ENCODE data around the gene R3HDM4. TPM values are rescaled to one million over a fixed set of nuclear protein-coding genes. Genes with fewer than 3 reads are reported as not detected.
"Not testable (repeated sequence)": the region's sequence is repeated elsewhere in the genome, so short reads cannot be mapped to it uniquely, and the experiment has no call there.

R3HDM4 gene
- total and polyA plus RNA-seq, 11 donors = 17.1 to 47.1 (median 24.2) TPM

- ATAC-seq = no peak
- intact Hi-C loops (cut with DNase I) = no loop called here
- TF ChIP-seq POLR2A (IDR thresholded peaks at IDR 0.05) (no peak), CTCF (IDR thresholded peaks at IDR 0.05) (no peak)
Observed at GRCh38 chr19:881385-882071, 31.5 kb downstream of the R3HDM4 start.

GRCh38 chr19:879711-880438 lies 33.1 kb downstream of the R3HDM4 start:
- Histone ChIP-seq H3K36me3 (peaks cover 0 to 75% (median 66%) of the 10 kb centered on the region in 9 donors), H3K4me3 (no peak overlapping the region), H3K27ac (no peak overlapping the region), H3K27me3 (no peaks in the 10 kb centered on the region), H3K4me1 (no peaks in the 10 kb centered on the region), H3K9me3 (no peaks in the 10 kb centered on the region)
- intact Hi-C loops (cut with DNase I) = loop anchor here in 1 of 10 donors (5.0 kb wide), 1 partner anchor 37 kb away; the partner anchor contains the start of gene KISS1R
- DNase-seq = no peak
- TF ChIP-seq POLR2A (IDR thresholded peaks at IDR 0.05) = no peak
- TF ChIP-seq CTCF (IDR thresholded peaks at IDR 0.05) = no peak
- WGBS, 4 donors = 89 to 91% (median 90%) methylated on average over 11 to 37 of the region's 37 CpGs
- ATAC-seq = no peak

More at GRCh38 chr19:881385-882071, 31.5 kb downstream of the R3HDM4 start:
- Histone ChIP-seq H3K9me3 (no peaks in the 10 kb centered on the region), H3K4me3 (no peak overlapping the region), H3K4me1 (no peaks in the 10 kb centered on the region), H3K36me3 (peaks cover 3 to 75% (median 66%) of the 10 kb centered on the region in 9 donors), H3K27me3 (no peaks in the 10 kb centered on the region), H3K27ac (no peak overlapping the region)
- DNase-seq = no peak
- 98% methylated on average over 22 to 34 of the region's 34 CpGs for WGBS, 4 donors

GRCh38 chr19:878751-879561 lies 34.1 kb downstream of the R3HDM4 start:
- not testable (repeated sequence) for H3K4me3 ChIP-seq, ATAC-seq, DNase-seq, H3K4me1 ChIP-seq, H3K27ac ChIP-seq, H3K9me3 ChIP-seq, H3K27me3 ChIP-seq
- intact Hi-C loops (cut with DNase I) = loop anchor here in 1 of 10 donors (5.0 kb wide), 1 partner anchor 38 kb away; the partner anchor contains the start of gene KISS1R
- WGBS, 4 donors = 86 to 94% (median 90%) methylated on average over 15 to 24 of the region's 24 CpGs
- H3K36me3 ChIP-seq = peaks cover 0 to 75% (median 66%) of the 10 kb centered on the region in 9 donors

- intact Hi-C loops (cut with DNase I) = loop anchor here in 1 of 10 donors (5.0 kb wide), 1 partner anchor 39 kb away; the partner anchor contains the start of gene KISS1R
- not testable (repeated sequence) for H3K27me3 ChIP-seq, H3K4me1 ChIP-seq, ATAC-seq, H3K27ac ChIP-seq, DNase-seq, H3K9me3 ChIP-seq, H3K4me3 ChIP-seq
- WGBS, 4 donors = 85 to 93% (median 91%) methylated on average over 10 to 23 of the region's 23 CpGs
- peaks cover 0 to 76% (median 60%) of the 10 kb centered on the region in 9 donors for H3K36me3 ChIP-seq
Observed at GRCh38 chr19:877992-878660, 34.9 kb downstream of the R3HDM4 start.

Data from heart left ventricle (tissue), 16 donors.